Endothelial cell of umbilical vein (primary cell): ENCODE data around the gene THUMPD3. TPM values are rescaled to one million over a fixed set of nuclear protein-coding genes. Genes with fewer than 3 reads are reported as not detected.

ENCODE experiments used
- BruUV-seq: library from RNA; stranded (reverse); fragments of 400-500 nt; replicated peaks from 2 replicates; lab custom pipeline; 2021; lab: Mats Ljungman, UMichigan
- CTCF ChIA-PET: fragments of 300-600, 350-600 bp; sonication (Branson Sonifier 250); formaldehyde crosslinking; loops from one replicate; lab custom pipeline; 2021; ENCODE audit warnings: antibody characterized with exemption, inconsistent platforms; lab: Charles Lee
- POLR2A ChIA-PET: fragments of 300-600, 350-600 bp; sonication (Branson Sonifier 250); formaldehyde crosslinking; loops from one replicate; lab custom pipeline; 2021; ENCODE audit warnings: antibody characterized with exemption, inconsistent platforms; lab: Charles Lee
- DNase-seq: peaks from one replicate; pipeline ENCODE4 v3.0.0-alpha.2; 2011; ENCODE audit warnings: low read depth, low spot score
- FAIRE-seq: peaks from 2 replicates; lab custom pipeline; 2011; peaks lifted over from hg19 to GRCh38; lab: Jason Lieb, UNC
- H2AFZ ChIP-seq: 2 replicates; pipeline ENCODE4 v1.6.0; 2012; ENCODE audit warnings: low read depth, low read length, control low read depth, inconsistent platforms
- H3K27ac ChIP-seq: 2 replicates; pipeline ENCODE4 v1.5.1; 2011; ENCODE audit warnings: low read depth, mild to moderate bottlenecking, control low read depth, low read length, moderate library complexity; ENCODE audit not compliant: insufficient read depth
- H3K27me3 ChIP-seq, 2 experiments: 2 replicates each; pipeline versions ENCODE4 v1.6.0 to v1.6.1; 2011; ENCODE audit warnings: low read length in 2 of 2, mixed read lengths in 1 of 2; ENCODE audit not compliant: control insufficient read depth in 2 of 2, insufficient read depth in 2 of 2
- H3K36me3 ChIP-seq, 2 experiments: 2 replicates in 1 of 2; 3 replicates in 1 of 2; pipeline ENCODE4 v1.5.1; 2011; ENCODE audit warnings: low read length in 2 of 2, mild to moderate bottlenecking in 1 of 2, moderate library complexity in 1 of 2; ENCODE audit not compliant: control insufficient read depth in 2 of 2, insufficient read depth in 2 of 2; ENCODE audit errors: extremely low read depth in 1 of 2
- H3K4me1 ChIP-seq: 3 replicates; pipeline ENCODE4 v1.5.1; 2011; ENCODE audit warnings: mild to moderate bottlenecking, low read length; ENCODE audit not compliant: control insufficient read depth, insufficient read depth; ENCODE audit errors: extremely low read depth
- H3K4me2 ChIP-seq: 2 replicates; pipeline ENCODE4 v1.6.1; 2011; ENCODE audit warnings: low read length, control low read depth, mixed read lengths; ENCODE audit not compliant: insufficient read depth
- H3K4me3 ChIP-seq, 3 experiments: fragments of 200-600 bp in 1 of 3; sonication (generic), shearing (Covaris generic) in 1 of 3; replicated peaks in 1 of 3; 2 replicates each; pipeline ENCODE4 v1.5.1; 2011 to 2016; ENCODE audit warnings: control low read depth in 3 of 3, low read length in 3 of 3, mild to moderate bottlenecking in 2 of 3, inconsistent platforms in 1 of 3, low read depth in 1 of 3, moderate library complexity in 1 of 3; ENCODE audit not compliant: insufficient read depth in 1 of 3
- H3K79me2 ChIP-seq: 2 replicates; pipeline ENCODE4 v1.6.0; 2012; ENCODE audit warnings: low read length, inconsistent platforms; ENCODE audit not compliant: control insufficient read depth, insufficient read depth
- H3K9ac ChIP-seq: replicated peaks from 2 replicates; pipeline ENCODE3; 2011; ENCODE audit warnings: low read length, control low read depth; ENCODE audit not compliant: insufficient read depth; ENCODE audit errors: extremely low read depth
- H3K9me1 ChIP-seq: replicated peaks from 3 replicates; pipeline ENCODE4 v1.6.0; 2011; ENCODE audit warnings: mild to moderate bottlenecking, low read length; ENCODE audit not compliant: control insufficient read depth, insufficient read depth; ENCODE audit errors: extremely low read depth
- H3K9me3 ChIP-seq: replicated peaks from 2 replicates; pipeline ENCODE4 v1.5.1; 2012; ENCODE audit warnings: low read length, inconsistent platforms; ENCODE audit not compliant: control insufficient read depth, insufficient read depth
- H4K20me1 ChIP-seq: replicated peaks from 2 replicates; pipeline ENCODE3; 2011; ENCODE audit warnings: mild to moderate bottlenecking, low read length; ENCODE audit not compliant: control insufficient read depth, insufficient read depth; ENCODE audit errors: extremely low read depth
- EZH2 ChIP-seq: IDR thresholded peaks from 2 replicates; pipeline ENCODE4 v1.6.1; 2012; ENCODE audit warnings: borderline replicate concordance, low read depth, mild to moderate bottlenecking, moderate library complexity, low read length, inconsistent platforms; ENCODE audit not compliant: severe bottlenecking
- FOS ChIP-seq: IDR thresholded peaks from 2 replicates; pipeline ENCODE4 v1.6.1; 2011; ENCODE audit warnings: mild to moderate bottlenecking, low read length, moderate library complexity, borderline replicate concordance; ENCODE audit not compliant: insufficient read depth
- GATA2 ChIP-seq: IDR thresholded peaks from 2 replicates; pipeline ENCODE4 v1.7.0; 2011; ENCODE audit warnings: low read depth, mild to moderate bottlenecking, moderate library complexity, mixed read lengths, low read length; ENCODE audit not compliant: insufficient read length, insufficient read depth
- JUN ChIP-seq: IDR thresholded peaks from 2 replicates; pipeline ENCODE4 v1.6.1; 2011; ENCODE audit warnings: borderline replicate concordance, low read depth; ENCODE audit not compliant: insufficient read length, insufficient read depth
- MYC ChIP-seq: IDR thresholded peaks from one replicate; pipeline ENCODE4 v1.6.1; 2011; ENCODE audit warnings: mild to moderate bottlenecking, low read depth, low read length
- POLR2A ChIP-seq: IDR thresholded peaks from 2 replicates; pipeline ENCODE4 v1.6.1; 2012; ENCODE audit warnings: low read depth, mild to moderate bottlenecking, control low read depth, low read length
- POLR2AphosphoS5 ChIP-seq: IDR thresholded peaks from 2 replicates; pipeline ENCODE4 v1.6.1; 2012; ENCODE audit warnings: low read depth, mild to moderate bottlenecking, control low read depth, low read length, moderate library complexity; ENCODE audit not compliant: insufficient read depth
- dilution Hi-C: fragments of 300-500 bp; cut with MboI; formaldehyde crosslinking; loops from one replicate; pipeline ENCODE4 v1.15.0; 2019; ENCODE audit warnings: low sequenced_read_pairs; ENCODE audit not compliant: extremely low pct_ligation_motif_present
- intact Hi-C: fragments of 100-400 bp; cut with micrococcal nuclease; formaldehyde crosslinking; loops from one replicate; pipeline ENCODE4 v1.10.0; 2022
- polyA plus RNA-seq, 4 experiments: library from polyadenylated mRNA; depleted of rRNA in 3 of 4; stranded (reverse) in 3 of 4; unstranded in 1 of 4; fragments of >200 nt; gene quantifications; 2 replicates each; pipeline versions ENCODE4 v1.2.1 to v1.2.3, GENCODE V29; 2011 to 2012; ENCODE audit warnings: missing spikeins in 1 of 4
- total RNA-seq: library from RNA; stranded (reverse); gene quantifications from 2 replicates; pipeline ENCODE4 v1.2.3, GENCODE V29; 2021
- TF ChIP-seq, protein P1 (sequence below): IDR thresholded peaks from 2 replicates; pipeline ENCODE4 v1.6.1; 2011; ENCODE audit not compliant: insufficient read depth, insufficient read length
- TF ChIP-seq, protein P2 (sequence below), 2 donors: IDR thresholded peaks; 1 replicate in 1 of 2; 2 replicates in 1 of 2; pipeline ENCODE4 v1.5.1; 2011; ENCODE audit warnings: low read length in 2 of 2, mild to moderate bottlenecking in 2 of 2, moderate library complexity in 2 of 2, control low read depth in 1 of 2, inconsistent platforms in 1 of 2, low read depth in 1 of 2; ENCODE audit not compliant: insufficient read depth in 1 of 2; ENCODE audit errors: extremely low read depth in 1 of 2

Gene THUMPD3
- total and polyA plus RNA-seq, 2 donors (not counting 3 experiments of a cell fraction or from before 2014, with no cell fraction given) = 10.0 to 26.5 TPM

DNA sequence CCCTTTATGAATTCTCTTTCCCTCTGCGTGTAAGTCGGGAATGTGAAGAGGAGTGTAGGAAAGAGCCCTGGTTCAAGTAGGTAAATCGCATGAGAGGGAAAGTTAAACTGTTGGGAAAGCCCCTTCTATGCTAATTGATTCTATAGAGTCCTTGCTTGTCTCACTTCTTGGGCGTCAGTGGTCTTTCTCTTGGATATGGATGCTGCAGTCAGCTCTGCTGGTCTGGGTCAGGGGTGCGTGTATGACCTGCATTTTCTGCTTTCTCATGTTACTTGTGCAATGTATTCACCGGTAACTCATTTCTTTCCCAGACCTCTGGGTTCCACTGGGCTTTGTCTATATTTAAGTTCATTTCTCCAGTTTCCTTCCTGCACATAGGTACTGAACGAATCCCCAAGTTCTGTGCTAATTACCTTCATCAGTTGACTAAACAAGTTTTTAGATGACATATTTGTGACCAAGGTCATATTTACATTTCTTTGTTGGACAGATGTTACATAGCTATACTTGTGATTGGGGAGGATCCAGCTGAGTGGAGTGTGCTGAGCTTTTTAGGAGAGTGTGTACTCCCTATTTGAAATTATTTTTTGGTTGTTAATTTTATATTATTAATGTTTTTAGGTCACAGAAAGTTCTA lies 36.0 kb downstream of the THUMPD3 start:
- Histone ChIP-seq H3K27me3 (no peaks in the 10 kb centered on the region), H4K20me1 (peaks cover 21% of the 10 kb centered on the region), H3K9me1 (no peaks in the 10 kb centered on the region), H3K4me1 (peaks cover 57% of the 10 kb centered on the region), H3K4me3 (peak overlapping the region; percentile 57 to 96 (median 86)), H3K79me2 (peaks cover 85% of the 10 kb centered on the region), H3K4me2 (peak overlapping the region; percentile 96), H3K9me3 (no peaks in the 10 kb centered on the region), H3K27ac (peak overlapping the region; percentile 92), H3K36me3 (peaks cover 0 to 3% of the 10 kb centered on the region in 2 experiments), H3K9ac (peak overlapping the region; percentile 99), H2AFZ (no peak overlapping the region)
- CTCF ChIA-PET = interaction anchor here (0.8 to 1.9 kb wide), 4 partner anchors 12 to 45 kb away, joined by 3 to 29 read pairs (median 4); no protein-coding TSS in a partner anchor
- dilution Hi-C loops (no loop called here), intact Hi-C loops (no loop called here)
- peak; percentile 15 for TF ChIP-seq POLR2AphosphoS5
- no peak for TF ChIP-seq EZH2
- no peak for FAIRE-seq
- DNase-seq = peak; percentile 65
- no TSS peak for BruUV-seq
- POLR2A ChIA-PET = interaction anchor here (0.7 kb wide), 2 partner anchors 14 to 18 kb away, joined by 3 read pairs; no protein-coding TSS in a partner anchor

DNA sequence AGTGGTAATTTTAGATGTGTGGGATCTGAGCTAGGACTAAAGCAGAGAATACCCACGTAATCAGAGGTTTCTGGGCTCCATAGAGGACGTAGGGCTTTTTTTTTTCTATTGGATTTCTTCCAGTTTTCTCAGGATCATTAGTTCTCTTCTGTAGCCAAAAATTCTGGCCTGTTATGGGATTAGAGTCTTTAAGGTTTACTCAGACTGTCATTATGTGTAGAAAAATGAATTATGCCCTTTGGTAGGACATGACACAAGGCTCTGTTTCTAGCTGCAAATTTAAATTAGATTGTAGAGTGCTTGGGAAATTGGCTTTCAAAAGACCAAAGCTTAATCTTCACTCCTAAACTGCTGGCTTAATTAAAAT lies 36.5 kb downstream of the THUMPD3 start:
- intact Hi-C loops = no loop called here
- FAIRE-seq (no peak), DNase-seq (no peak)
- dilution Hi-C loops = no loop called here
- H3K79me2 ChIP-seq = peaks cover 85% of the 10 kb centered on the region
- ChIA-PET POLR2A (interaction anchor here (0.7 kb wide), 2 partner anchors 13 to 17 kb away, joined by 3 read pairs; no protein-coding TSS in a partner anchor), CTCF (interaction anchor here (0.8 to 1.9 kb wide), 5 partner anchors 11 to 46 kb away, joined by 3 to 29 read pairs (median 4); no protein-coding TSS in a partner anchor)
- no peak overlapping the region for H2AFZ ChIP-seq
- H3K9me3 ChIP-seq = no peaks in the 10 kb centered on the region
- TF ChIP-seq FOS (no peak), POLR2A (no peak), JUN (no peak), MYC (no peak), EZH2 (no peak), POLR2AphosphoS5 (no peak), GATA2 (no peak)
- TF ChIP-seq, protein P1, sequence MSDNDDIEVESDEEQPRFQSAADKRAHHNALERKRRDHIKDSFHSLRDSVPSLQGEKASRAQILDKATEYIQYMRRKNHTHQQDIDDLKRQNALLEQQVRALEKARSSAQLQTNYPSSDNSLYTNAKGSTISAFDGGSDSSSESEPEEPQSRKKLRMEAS = no peak
- TF ChIP-seq, protein P2, sequence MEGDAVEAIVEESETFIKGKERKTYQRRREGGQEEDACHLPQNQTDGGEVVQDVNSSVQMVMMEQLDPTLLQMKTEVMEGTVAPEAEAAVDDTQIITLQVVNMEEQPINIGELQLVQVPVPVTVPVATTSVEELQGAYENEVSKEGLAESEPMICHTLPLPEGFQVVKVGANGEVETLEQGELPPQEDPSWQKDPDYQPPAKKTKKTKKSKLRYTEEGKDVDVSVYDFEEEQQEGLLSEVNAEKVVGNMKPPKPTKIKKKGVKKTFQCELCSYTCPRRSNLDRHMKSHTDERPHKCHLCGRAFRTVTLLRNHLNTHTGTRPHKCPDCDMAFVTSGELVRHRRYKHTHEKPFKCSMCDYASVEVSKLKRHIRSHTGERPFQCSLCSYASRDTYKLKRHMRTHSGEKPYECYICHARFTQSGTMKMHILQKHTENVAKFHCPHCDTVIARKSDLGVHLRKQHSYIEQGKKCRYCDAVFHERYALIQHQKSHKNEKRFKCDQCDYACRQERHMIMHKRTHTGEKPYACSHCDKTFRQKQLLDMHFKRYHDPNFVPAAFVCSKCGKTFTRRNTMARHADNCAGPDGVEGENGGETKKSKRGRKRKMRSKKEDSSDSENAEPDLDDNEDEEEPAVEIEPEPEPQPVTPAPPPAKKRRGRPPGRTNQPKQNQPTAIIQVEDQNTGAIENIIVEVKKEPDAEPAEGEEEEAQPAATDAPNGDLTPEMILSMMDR (IDR thresholded peaks at IDR 0.05; ENCODE audit: extremely low read depth in 1 of 2, insufficient read depth in 1 of 2, low read depth in 1 of 2, low read length in 2 of 2) = no peak
- peak overlapping the region; percentile 99 for H3K9ac ChIP-seq
- peak overlapping the region; percentile 92 for H3K27ac ChIP-seq
- H3K4me2 ChIP-seq = peak overlapping the region; percentile 96
- peaks cover 56% of the 10 kb centered on the region for H3K4me1 ChIP-seq
- BruUV-seq = no TSS peak
- no peaks in the 10 kb centered on the region for H3K27me3 ChIP-seq
- peak overlapping the region; percentile 57 to 96 (median 86) for H3K4me3 ChIP-seq
- H3K36me3 ChIP-seq = peaks cover 0 to 3% of the 10 kb centered on the region in 2 experiments
- no peaks in the 10 kb centered on the region for H3K9me1 ChIP-seq
- peaks cover 23% of the 10 kb centered on the region for H4K20me1 ChIP-seq
